ENCODE data around the gene RASGRF1.

The RASGRF1 gene

GRCh38 chr15:78925956-78926743, 164.4 kb downstream of the RASGRF1 start:
- no peak for DNase-seq

- no peak for DNase-seq
These were observed 165.4 kb downstream of the RASGRF1 start for GRCh38 chr15:78925076-78925624.

GRCh38 chr15:78923480-78924360, 166.9 kb downstream of the RASGRF1 start:
- DNase-seq: no peak

GRCh38 chr15:78923015-78923414, 167.6 kb downstream of the RASGRF1 start:
- DNase-seq: no peak

DNA sequence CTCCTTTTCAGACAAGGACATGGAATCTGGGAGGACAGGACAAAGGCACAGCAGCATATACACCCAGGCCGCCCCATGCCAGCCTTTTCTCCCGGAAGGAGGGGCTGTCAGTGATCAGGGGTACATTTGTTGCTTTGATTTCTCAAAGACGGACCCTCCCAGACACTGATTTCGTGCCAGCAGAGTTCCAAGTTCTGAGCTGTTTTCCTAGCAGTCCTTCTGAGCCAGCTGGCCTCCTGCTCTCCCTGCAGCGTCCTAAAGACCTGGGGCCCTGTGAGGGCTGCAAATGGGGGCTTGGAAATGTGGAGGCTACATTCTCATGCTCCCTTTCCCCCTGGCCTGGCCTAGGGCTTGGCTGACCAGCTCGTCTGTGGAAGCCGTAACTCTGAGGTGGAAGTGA, 168.1 kb downstream of the RASGRF1 start:
- DNase-seq: no peak

GRCh38 chr15:78921940-78922339, 168.6 kb downstream of the RASGRF1 start:
- no peak for DNase-seq

DNA sequence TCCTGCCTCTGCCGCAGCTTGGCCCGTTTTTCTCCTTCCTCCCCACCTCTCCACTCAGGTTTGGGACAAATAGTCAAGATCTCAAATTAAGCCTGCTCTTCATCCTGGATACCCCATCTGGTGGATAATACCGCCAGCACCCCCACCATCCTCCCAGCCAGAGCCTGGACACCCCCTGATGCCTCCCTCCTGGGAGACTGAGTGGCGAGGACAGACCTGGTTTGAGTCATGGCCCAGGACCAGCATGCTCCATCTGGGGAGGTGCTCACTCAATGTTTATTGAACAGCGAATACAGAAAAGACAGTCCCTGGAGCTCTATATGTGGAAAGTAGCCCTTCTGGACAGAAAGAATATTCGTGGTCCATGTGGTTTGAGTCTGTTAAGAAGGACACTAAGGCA, 169.1 kb downstream of the RASGRF1 start:
- no peak for DNase-seq

GRCh38 chr15:78917888-78918287, 172.7 kb downstream of the RASGRF1 start:
- no peak for DNase-seq

- no peak for DNase-seq
These were observed 174.5 kb downstream of the RASGRF1 start for GRCh38 chr15:78916088-78916487.

- no peak for DNase-seq
These were observed 175.1 kb downstream of the RASGRF1 start for GRCh38 chr15:78915341-78916087.

DNA sequence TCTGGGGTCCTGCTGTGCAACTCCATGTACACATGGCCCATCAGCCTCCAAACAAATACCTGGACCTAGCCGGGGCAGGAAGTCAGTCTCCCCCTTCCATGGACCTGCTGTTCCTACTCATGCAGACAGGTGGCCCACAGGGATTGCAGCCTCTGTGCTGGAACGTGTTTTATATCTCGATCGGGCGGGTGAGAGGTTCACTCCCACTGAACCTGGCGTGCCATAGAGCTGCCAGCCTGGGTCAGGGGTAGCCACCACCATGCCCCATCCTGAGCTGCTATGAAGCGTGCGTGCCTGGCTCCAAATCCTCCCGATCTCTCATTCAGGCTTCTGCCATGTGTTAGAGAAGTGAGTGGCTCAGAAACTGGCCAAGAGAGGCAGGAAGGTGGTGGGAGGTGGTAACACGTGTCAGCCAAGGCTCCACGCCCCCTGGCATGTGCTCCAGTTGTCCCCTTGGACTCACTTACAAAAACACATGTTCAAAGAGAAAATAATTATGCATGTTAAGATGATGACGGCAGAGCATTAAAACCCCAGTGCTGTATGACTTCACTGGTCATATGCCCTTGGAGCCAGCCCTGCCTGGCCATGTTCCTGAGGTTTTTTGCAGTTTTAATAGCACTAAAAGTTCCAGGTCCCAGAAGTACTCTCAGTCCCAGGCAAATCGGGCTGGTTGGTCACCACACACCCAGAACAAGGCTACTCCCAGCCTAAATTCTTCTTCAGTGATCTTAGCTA, 176.4 kb downstream of the RASGRF1 start:
- no peak for DNase-seq

- DNase-seq: no peak
These were observed 177.6 kb downstream of the RASGRF1 start for GRCh38 chr15:78913012-78913411.

GRCh38 chr15:78912316-78912715, 178.3 kb downstream of the RASGRF1 start:
- no peak for DNase-seq

GRCh38 chr15:78910271-78910670, 180.3 kb downstream of the RASGRF1 start:
- DNase-seq: no peak

Measured in activated CD4-positive, alpha-beta T cell treated with anti-CD3 and anti-CD28 coated beads for 4 hours (primary cell).